Measurements from ENCODE around the gene GATAD2B. TPM values are rescaled to one million over a fixed set of nuclear protein-coding genes. Genes with fewer than 3 reads are reported as not detected.

The GATAD2B gene
- polyA plus RNA-seq, 3 donors, result 1.1 to 11.0 (median 2.0) TPM

DNA sequence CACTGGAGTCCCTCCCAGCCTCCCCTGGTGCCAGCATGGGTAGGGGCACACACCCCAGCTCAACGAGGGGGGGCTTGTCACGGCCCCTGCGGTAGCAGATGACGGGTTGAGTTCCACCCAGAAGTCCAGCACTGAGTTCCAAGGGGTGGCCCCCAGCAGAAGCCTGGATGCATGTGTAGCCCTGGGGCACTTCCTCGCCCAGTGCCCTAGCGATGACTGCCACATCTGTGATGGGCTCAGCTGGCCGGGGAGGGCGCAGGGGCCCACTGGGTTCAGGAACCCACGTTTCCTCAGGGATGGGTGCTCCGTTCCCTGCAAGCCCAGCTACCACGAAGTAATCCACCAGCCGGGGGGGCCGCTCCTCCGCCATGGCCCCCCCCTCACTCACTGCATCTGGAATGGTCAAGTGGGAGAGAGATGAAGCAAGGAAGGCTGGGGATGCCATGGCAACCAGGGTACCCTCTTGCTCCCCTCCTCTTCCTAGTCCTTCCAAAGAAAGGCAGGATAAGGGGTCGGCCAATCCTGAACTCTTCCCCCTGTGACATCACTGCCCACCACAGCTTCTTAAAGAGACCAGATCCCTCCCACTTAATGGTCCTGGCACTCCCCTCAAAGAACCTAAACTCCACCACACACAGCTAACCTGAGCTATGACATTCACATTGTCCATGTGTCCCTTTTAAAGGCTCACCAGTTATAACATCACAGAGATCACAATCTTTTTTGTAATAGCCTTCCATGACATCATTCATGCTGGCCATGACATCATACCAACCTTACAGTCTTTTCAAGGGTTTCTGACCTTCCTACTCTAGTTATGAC is 21.4 kb upstream of the GATAD2B start:
- Histone ChIP-seq H3K9ac (ENCODE audit: insufficient read depth, low read length, poor library complexity, severe bottlenecking) (peak overlapping the region; percentile 94), H3K4me2 (replicated peaks; ENCODE audit: extremely low read depth, low read length, poor library complexity, severe bottlenecking) (peak overlapping the region; percentile 83), H3K9me3 (replicated peaks in 1 of 2; ENCODE audit: control insufficient read depth in 1 of 2, insufficient read depth in 1 of 2, low read length in 2 of 2) (no peaks in the 10 kb centered on the region), H2AFZ (ENCODE audit: insufficient read depth, low read depth, low read length, poor library complexity, severe bottlenecking) (no peak overlapping the region), H3K79me2 (ENCODE audit: insufficient read depth, low read length) (peaks cover 70% of the 10 kb centered on the region), H3K27me3 (ENCODE audit: control insufficient read depth in 2 of 2, insufficient read depth in 2 of 2, low read length in 2 of 2) (no peaks in the 10 kb centered on the region), H3K36me3 (replicated peaks in 1 of 2; ENCODE audit: control insufficient read depth in 1 of 2, insufficient read depth in 2 of 2, low read length in 2 of 2) (peaks cover 61 to 62% of the 10 kb centered on the region in 2 donors), H4K20me1 (ENCODE audit: insufficient read depth, low read length) (peaks cover 34% of the 10 kb centered on the region), H3K4me3 (replicated peaks in 1 of 3; ENCODE audit: low read depth in 2 of 3, low read length in 3 of 3) (peak overlapping the region; percentile 70 to 83 (median 83)), H3K27ac (ENCODE audit: low read depth in 1 of 2, low read length in 2 of 2) (peak overlapping the region; percentile 100), H3K4me1 (ENCODE audit: control insufficient read depth in 1 of 2, insufficient read depth in 2 of 2, low read length in 2 of 2) (peaks cover 54 to 66% of the 10 kb centered on the region in 2 donors)
- TF ChIP-seq, protein P1, sequence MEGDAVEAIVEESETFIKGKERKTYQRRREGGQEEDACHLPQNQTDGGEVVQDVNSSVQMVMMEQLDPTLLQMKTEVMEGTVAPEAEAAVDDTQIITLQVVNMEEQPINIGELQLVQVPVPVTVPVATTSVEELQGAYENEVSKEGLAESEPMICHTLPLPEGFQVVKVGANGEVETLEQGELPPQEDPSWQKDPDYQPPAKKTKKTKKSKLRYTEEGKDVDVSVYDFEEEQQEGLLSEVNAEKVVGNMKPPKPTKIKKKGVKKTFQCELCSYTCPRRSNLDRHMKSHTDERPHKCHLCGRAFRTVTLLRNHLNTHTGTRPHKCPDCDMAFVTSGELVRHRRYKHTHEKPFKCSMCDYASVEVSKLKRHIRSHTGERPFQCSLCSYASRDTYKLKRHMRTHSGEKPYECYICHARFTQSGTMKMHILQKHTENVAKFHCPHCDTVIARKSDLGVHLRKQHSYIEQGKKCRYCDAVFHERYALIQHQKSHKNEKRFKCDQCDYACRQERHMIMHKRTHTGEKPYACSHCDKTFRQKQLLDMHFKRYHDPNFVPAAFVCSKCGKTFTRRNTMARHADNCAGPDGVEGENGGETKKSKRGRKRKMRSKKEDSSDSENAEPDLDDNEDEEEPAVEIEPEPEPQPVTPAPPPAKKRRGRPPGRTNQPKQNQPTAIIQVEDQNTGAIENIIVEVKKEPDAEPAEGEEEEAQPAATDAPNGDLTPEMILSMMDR (IDR thresholded peaks at IDR 0.05), result no peak
- Mint-ChIP-seq H3K27ac (peak overlapping the region; percentile 98 to 100 (median 100)), H3K4me3 (peak overlapping the region; percentile 83 to 93), H3K36me3 (peaks cover 61 to 62% of the 10 kb centered on the region in 2 donors), H3K27me3 (ENCODE audit: low read depth in 3 of 3) (no peaks in the 10 kb centered on the region), H3K9me3 (no peaks in the 10 kb centered on the region), H3K4me1 (peaks cover 61% of the 10 kb centered on the region)
- peak; percentile 65 to 83 (median 81) for DNase-seq
- 70% methylated on average over 9 of the region's 15 CpGs for WGBS (ENCODE audit: insufficient coverage)
- intact Hi-C loops (cut with micrococcal nuclease), result loop anchor here in 1 of 2 donors (2.0 kb wide), 1 partner anchor 21 kb away; the partner anchor contains the start of gene GATAD2B

DNA sequence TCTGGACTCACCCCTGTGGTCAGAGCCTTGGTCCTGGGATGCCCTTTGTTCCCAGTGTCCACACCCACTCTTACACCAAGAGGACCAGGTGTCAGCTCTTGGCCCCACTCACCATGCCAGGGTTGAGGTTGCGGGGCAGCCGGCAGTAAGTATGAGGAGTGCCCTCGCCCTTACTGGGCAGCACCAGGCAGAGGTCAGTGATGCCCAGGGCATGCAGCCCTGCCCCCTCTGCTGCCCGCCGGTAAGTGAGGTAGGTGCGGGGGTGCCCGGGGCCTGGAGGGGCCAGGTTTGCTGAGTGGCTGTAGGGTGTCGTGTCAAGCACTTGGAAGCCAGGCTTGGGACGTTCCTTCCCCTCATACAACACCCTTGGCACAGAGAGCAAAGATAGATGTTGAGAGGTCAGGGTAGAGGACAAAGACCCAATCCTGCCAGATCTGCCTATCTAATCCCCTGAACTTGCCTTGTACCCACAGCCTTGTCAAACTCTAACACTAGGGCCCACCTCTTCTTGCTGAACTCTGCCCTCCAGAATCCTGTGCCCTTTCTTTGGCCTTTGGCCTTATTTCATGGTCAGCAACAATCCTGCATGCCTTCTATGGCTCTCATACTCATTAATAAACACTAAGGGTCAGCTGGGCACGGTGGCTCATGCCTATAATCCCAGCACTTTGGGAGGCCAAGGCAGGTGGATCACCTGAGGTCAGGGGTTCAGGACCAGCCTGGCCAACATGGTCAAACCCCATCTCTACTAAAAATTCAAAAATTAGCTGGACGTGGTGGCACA is 20.2 kb upstream of the GATAD2B start:
- Mint-ChIP-seq H3K27me3 (ENCODE audit: low read depth in 3 of 3) (no peaks in the 10 kb centered on the region), H3K4me1 (peaks cover 48% of the 10 kb centered on the region), H3K27ac (peak overlapping the region in 5 of 7 donors; percentile 58 to 100 (median 100)), H3K36me3 (peaks cover 54 to 62% of the 10 kb centered on the region in 2 donors), H3K9me3 (no peaks in the 10 kb centered on the region), H3K4me3 (peak overlapping the region in 1 of 2 donors; percentile 24)
- Histone ChIP-seq H4K20me1 (ENCODE audit: insufficient read depth, low read length) (peaks cover 42% of the 10 kb centered on the region), H3K27me3 (ENCODE audit: control insufficient read depth in 2 of 2, insufficient read depth in 2 of 2, low read length in 2 of 2) (no peaks in the 10 kb centered on the region), H3K4me1 (ENCODE audit: control insufficient read depth in 1 of 2, insufficient read depth in 2 of 2, low read length in 2 of 2) (peaks cover 45 to 58% of the 10 kb centered on the region in 2 donors), H3K4me3 (replicated peaks in 1 of 3; ENCODE audit: low read depth in 2 of 3, low read length in 3 of 3) (no peak overlapping the region), H3K36me3 (replicated peaks in 1 of 2; ENCODE audit: control insufficient read depth in 1 of 2, insufficient read depth in 2 of 2, low read length in 2 of 2) (peaks cover 58 to 60% of the 10 kb centered on the region in 2 donors), H3K4me2 (replicated peaks; ENCODE audit: extremely low read depth, low read length, poor library complexity, severe bottlenecking) (peak overlapping the region; percentile 31), H3K9ac (ENCODE audit: insufficient read depth, low read length, poor library complexity, severe bottlenecking) (no peak overlapping the region), H3K27ac (ENCODE audit: low read depth in 1 of 2, low read length in 2 of 2) (peak overlapping the region; percentile 10 to 71), H3K79me2 (ENCODE audit: insufficient read depth, low read length) (peaks cover 66% of the 10 kb centered on the region), H2AFZ (ENCODE audit: insufficient read depth, low read depth, low read length, poor library complexity, severe bottlenecking) (no peak overlapping the region), H3K9me3 (replicated peaks in 1 of 2; ENCODE audit: control insufficient read depth in 1 of 2, insufficient read depth in 1 of 2, low read length in 2 of 2) (no peaks in the 10 kb centered on the region)
- DNase-seq, result no peak
- intact Hi-C loops (cut with micrococcal nuclease), result no loop called here
- TF ChIP-seq, protein P1 (IDR thresholded peaks at IDR 0.05), result no peak
- WGBS (ENCODE audit: insufficient coverage), result 100% methylated on average over 6 of the region's 11 CpGs

Data from CD14-positive monocyte (primary cell).